Measurements from ENCODE around the gene ZCCHC24.

ZCCHC24 gene

DNA sequence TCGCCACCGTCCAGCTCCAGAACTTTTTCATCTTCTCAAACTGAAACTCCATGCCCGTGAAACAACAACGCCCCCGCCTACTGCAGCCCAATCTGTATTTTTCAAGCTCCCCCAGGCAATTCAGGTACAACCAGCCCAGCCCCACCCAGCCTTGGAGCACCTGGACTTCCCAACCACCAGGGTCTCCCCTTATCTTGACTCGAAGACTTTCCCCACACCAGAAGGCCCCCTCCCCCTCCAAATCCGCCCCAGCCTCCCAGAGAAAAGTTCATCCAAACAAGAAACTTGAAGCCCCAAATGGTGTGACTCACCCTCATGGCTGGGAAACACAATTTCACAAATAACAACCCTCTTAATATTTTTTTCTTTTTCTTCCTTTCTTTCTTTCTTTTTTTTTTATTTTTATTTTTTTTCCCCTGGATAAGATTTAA, 10.6 kb downstream of the ZCCHC24 start:
- no peak for TF ChIP-seq CTCF (IDR thresholded peaks at IDR 0.05)
- no peak overlapping the region for H3K27ac ChIP-seq

GRCh38 chr10:79434223-79434687, 11.2 kb downstream of the ZCCHC24 start:
- no peak overlapping the region for H3K27ac ChIP-seq
- TF ChIP-seq CTCF (IDR thresholded peaks at IDR 0.05) (no peak), ZFX (IDR thresholded peaks at IDR 0.05; ENCODE audit: borderline replicate concordance) (no peak)

GRCh38 chr10:79433324-79434222, 11.9 kb downstream of the ZCCHC24 start:
- no peak overlapping the region for H3K27ac ChIP-seq

DNA sequence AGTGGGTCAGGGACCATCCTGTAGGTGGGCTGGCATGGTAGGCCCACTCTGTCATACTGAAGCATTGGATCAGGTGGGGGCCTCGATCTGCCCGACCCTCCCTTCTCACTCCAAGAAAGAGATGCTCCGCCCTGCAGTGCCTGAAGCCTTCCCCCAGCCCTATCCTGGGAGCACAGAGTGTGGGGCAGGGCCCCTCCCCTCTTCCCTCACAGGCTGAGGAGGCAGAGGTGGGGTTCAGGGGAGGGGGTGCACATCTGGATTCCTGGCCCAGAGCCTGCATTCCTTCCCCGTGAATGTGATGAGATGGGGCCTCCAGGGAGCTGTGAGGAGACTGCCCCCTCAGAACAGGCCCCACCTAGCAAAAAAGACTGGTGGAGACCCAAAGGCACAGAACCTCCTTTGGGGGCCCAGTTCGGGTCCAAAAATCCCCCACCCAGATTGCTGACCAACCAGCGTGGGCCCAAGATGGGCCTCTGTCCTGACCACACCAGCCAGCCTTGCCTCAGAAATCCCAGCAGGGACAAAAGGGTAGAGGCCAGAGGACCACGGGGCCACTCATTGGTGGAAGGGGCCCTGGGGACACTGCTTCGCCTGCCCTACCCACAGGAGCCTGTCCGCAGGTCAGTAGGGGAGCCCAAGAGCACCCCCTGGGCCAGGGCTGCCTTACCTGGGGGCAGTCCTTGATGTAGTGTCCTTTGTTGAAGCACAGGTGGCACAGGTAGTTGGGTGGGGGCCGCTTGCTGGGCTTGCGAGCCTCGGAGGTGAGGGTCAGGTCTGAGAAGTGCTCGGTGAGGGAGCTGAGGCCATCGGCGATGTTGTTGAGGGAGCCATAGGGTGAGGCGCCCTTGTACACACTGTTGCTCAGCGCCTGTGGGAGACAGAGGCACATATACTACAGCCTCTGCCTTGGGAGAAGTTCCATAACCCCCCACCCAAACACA, 13.3 kb downstream of the ZCCHC24 start:
- TF ChIP-seq CTCF (IDR thresholded peaks at IDR 0.05) = no peak
- TF ChIP-seq ZFX (IDR thresholded peaks at IDR 0.05; ENCODE audit: borderline replicate concordance) = no peak

More at GRCh38 chr10:79433324-79434222, 11.9 kb downstream of the ZCCHC24 start:
- TF ChIP-seq CTCF (IDR thresholded peaks at IDR 0.05) = no peak
- TF ChIP-seq ZFX (IDR thresholded peaks at IDR 0.05; ENCODE audit: borderline replicate concordance) = no peak

GRCh38 chr10:79431428-79431827, 14.0 kb downstream of the ZCCHC24 start:
- no peak for TF ChIP-seq CTCF (IDR thresholded peaks at IDR 0.05)
- TF ChIP-seq ZFX (IDR thresholded peaks at IDR 0.05; ENCODE audit: borderline replicate concordance) = no peak
- no peak overlapping the region for H3K27ac ChIP-seq

More for the DNA sequence above, 13.3 kb downstream of the ZCCHC24 start:
- H3K27ac ChIP-seq = no peak overlapping the region

DNA sequence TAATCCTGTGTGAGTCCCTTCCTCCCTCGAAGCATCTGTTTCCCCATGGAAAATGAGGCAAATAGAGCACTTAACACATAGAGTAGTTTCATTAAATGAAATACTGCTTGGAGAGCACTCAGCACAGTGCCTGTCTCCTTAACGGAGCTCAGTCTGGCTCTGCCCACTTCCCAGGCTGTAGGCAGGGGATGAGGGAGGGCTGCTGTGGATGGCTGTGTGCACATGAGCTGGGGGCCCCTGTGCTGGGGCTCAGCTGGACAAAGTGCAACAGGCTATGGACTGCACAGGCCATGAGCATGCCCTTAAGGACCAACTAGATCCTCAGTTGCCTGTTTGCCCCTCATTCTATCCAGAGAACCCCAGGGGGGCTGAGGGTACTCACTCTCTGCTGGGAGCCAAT, 14.5 kb downstream of the ZCCHC24 start:
- TF ChIP-seq CTCF (IDR thresholded peaks at IDR 0.05) (no peak), ZFX (IDR thresholded peaks at IDR 0.05; ENCODE audit: borderline replicate concordance) (no peak)
- H3K27ac ChIP-seq = no peak overlapping the region
